K562 (cell line): ENCODE results near the gene CDCA4. TPM values are rescaled to one million over a fixed set of nuclear protein-coding genes. Genes with fewer than 3 reads are reported as not detected.

Experiments used
- HMG20A ChIP-seq: fragments of 450-650 bp; formaldehyde crosslinking; conservative IDR thresholded peaks from 2 replicates; pipeline ENCODE4 v1.4.0; 2020; ENCODE audit warnings: mild to moderate bottlenecking, mixed read lengths
- MGA ChIP-seq: fragments of 450-650 bp; IDR thresholded peaks from 2 replicates; pipeline ENCODE4 v1.6.1; 2016; ENCODE audit warnings: mild to moderate bottlenecking, moderate library complexity
- TCF15 ChIP-seq: fragments of 250-450 bp; sonication (Bioruptor Pico); IDR thresholded peaks from 2 replicates; pipeline ENCODE4 v1.8.0; 2022; ENCODE audit warnings: moderate library complexity, mild to moderate bottlenecking, inconsistent platforms
- polyA plus RNA-seq, 8 experiments: library from polyadenylated mRNA; depleted of rRNA in 4 of 8; stranded (reverse) in 5 of 8; unstranded in 3 of 8; fragments of >200 nt; fragmentation: Nextera tagmentation in 2 of 8; fragmentation: Illumina TruSeq in 1 of 8; extraction: Ambion mirVana in 2 of 8; extraction: Trizol in 1 of 8; gene quantifications; 2 replicates each; pipeline versions ENCODE4 v1.2.1 to v1.2.3, GENCODE V29; 2011 to 2014; ENCODE audit warnings: inconsistent platforms in 1 of 8, missing spikeins in 1 of 8
- total RNA-seq, 7 experiments: library from RNA; depleted of rRNA in 6 of 7; stranded (reverse); fragments of >200 nt in 6 of 7; fragmentation: Illumina TruSeq in 2 of 7; extraction: Trizol in 2 of 7; gene quantifications; 2 replicates each; pipeline versions ENCODE4 v1.2.1 to v1.2.3, GENCODE V29; 2011 to 2021; ENCODE audit warnings: low replicate concordance in 1 of 7

CDCA4 gene
- total and polyA plus RNA-seq, 9 of the 15 experiments (the other 6 are each of a cell fraction or from before 2014, with no cell fraction given): 6.6 to 44.2 (median 23.0) TPM

- TF ChIP-seq MGA: peak; percentile 55
- TF ChIP-seq TCF15 (CRISPR knock-in tag): no peak
- TF ChIP-seq HMG20A (CRISPR knock-in tag): no peak
These were observed 883 bp upstream of the CDCA4 start (continued) for GRCh38 chr14:105021656-105022275.
